Calu3 (cell line): Measurements from ENCODE around the gene ZSCAN16. TPM values are rescaled to one million over a fixed set of nuclear protein-coding genes. Genes with fewer than 3 reads are reported as not detected.

Source experiments
- BruUV-seq: library from RNA; stranded (reverse); fragments of 400-500 nt; replicated peaks from 2 replicates; lab custom pipeline; 2021; lab: Mats Ljungman, UMichigan
- CTCF ChIA-PET: fragments of 300-600 bp; sonication (Branson Sonifier 250); formaldehyde crosslinking; loops from one replicate; lab custom pipeline; 2022; ENCODE audit warnings: antibody characterized with exemption; lab: Charles Lee
- DNase-seq: peaks from one replicate; pipeline ENCODE4 v3.0.0; 2022
- H3K27ac Mint-ChIP-seq: one replicate; pipeline ENCODE4 v1.8.0; 2022; ENCODE audit warnings: mixed read lengths; ENCODE audit not compliant: unreplicated experiment
- H3K27me3 Mint-ChIP-seq: one replicate; pipeline ENCODE4 v1.8.0; 2022; ENCODE audit warnings: mixed read lengths; ENCODE audit not compliant: unreplicated experiment
- H3K36me3 Mint-ChIP-seq: one replicate; pipeline ENCODE4 v1.8.0; 2022; ENCODE audit warnings: mild to moderate bottlenecking, moderate library complexity, mixed read lengths; ENCODE audit not compliant: insufficient read depth, unreplicated experiment
- H3K4me1 Mint-ChIP-seq: one replicate; pipeline ENCODE4 v1.8.0; 2022; ENCODE audit warnings: mild to moderate bottlenecking, low read depth, mixed read lengths; ENCODE audit not compliant: unreplicated experiment
- H3K4me3 Mint-ChIP-seq: one replicate; pipeline ENCODE4 v1.8.0; 2022; ENCODE audit warnings: mild to moderate bottlenecking, low read depth, moderate library complexity, mixed read lengths; ENCODE audit not compliant: unreplicated experiment
- H3K9me3 Mint-ChIP-seq: one replicate; pipeline ENCODE4 v1.8.0; 2022; ENCODE audit warnings: low read depth, mixed read lengths; ENCODE audit not compliant: unreplicated experiment
- intact Hi-C: fragments of 100-400 bp; cut with micrococcal nuclease; formaldehyde crosslinking; loops from one replicate; pipeline ENCODE4 v1.10.0; 2022; ENCODE audit not compliant: unreplicated experiment
- total RNA-seq: library from RNA; stranded (reverse); gene quantifications from 2 replicates; pipeline ENCODE4 v1.2.3, GENCODE V29; 2022
- TF ChIP-seq, protein P1 (sequence below): fragments of 200-600 bp; IDR thresholded peaks from one replicate; pipeline ENCODE4 v1.8.0; 2022; ENCODE audit warnings: antibody characterized with exemption; ENCODE audit not compliant: unreplicated experiment

The ZSCAN16 gene
- total RNA-seq, 1 experiment from 2014 or later = 15.9 TPM

DNA sequence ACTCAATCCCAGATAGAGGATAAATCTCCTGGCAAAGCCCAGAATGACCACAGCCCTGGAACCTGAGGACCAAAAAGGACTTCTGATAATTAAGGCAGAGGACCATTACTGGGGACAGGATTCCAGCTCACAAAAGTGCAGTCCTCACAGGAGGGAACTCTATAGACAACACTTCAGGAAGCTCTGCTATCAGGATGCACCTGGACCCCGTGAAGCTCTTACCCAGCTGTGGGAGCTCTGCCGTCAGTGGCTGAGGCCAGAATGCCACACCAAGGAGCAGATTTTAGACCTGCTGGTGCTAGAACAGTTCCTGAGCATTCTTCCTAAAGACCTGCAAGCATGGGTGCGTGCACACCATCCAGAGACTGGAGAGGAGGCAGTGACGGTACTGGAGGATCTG is 992 bp downstream of the ZSCAN16 start:
- Mint-ChIP-seq H3K9me3 (no peaks in the 10 kb centered on the region), H3K36me3 (peaks cover 25% of the 10 kb centered on the region), H3K27me3 (no peaks in the 10 kb centered on the region), H3K4me3 (peak overlapping the region; percentile 85), H3K27ac (peak overlapping the region; percentile 48), H3K4me1 (peaks cover 22% of the 10 kb centered on the region)
- CTCF ChIA-PET = interaction anchor here (3.0 kb wide), 1 partner anchor 16 kb away, joined by 13 read pairs; the partner anchor contains the start of gene ZKSCAN8
- TF ChIP-seq, protein P1, sequence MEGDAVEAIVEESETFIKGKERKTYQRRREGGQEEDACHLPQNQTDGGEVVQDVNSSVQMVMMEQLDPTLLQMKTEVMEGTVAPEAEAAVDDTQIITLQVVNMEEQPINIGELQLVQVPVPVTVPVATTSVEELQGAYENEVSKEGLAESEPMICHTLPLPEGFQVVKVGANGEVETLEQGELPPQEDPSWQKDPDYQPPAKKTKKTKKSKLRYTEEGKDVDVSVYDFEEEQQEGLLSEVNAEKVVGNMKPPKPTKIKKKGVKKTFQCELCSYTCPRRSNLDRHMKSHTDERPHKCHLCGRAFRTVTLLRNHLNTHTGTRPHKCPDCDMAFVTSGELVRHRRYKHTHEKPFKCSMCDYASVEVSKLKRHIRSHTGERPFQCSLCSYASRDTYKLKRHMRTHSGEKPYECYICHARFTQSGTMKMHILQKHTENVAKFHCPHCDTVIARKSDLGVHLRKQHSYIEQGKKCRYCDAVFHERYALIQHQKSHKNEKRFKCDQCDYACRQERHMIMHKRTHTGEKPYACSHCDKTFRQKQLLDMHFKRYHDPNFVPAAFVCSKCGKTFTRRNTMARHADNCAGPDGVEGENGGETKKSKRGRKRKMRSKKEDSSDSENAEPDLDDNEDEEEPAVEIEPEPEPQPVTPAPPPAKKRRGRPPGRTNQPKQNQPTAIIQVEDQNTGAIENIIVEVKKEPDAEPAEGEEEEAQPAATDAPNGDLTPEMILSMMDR = no peak
- DNase-seq = no peak
- BruUV-seq = no TSS peak
- intact Hi-C loops = loop anchor here (10.0 kb wide), 1 partner anchor 459 kb away; a partner anchor contains a TSS

DNA sequence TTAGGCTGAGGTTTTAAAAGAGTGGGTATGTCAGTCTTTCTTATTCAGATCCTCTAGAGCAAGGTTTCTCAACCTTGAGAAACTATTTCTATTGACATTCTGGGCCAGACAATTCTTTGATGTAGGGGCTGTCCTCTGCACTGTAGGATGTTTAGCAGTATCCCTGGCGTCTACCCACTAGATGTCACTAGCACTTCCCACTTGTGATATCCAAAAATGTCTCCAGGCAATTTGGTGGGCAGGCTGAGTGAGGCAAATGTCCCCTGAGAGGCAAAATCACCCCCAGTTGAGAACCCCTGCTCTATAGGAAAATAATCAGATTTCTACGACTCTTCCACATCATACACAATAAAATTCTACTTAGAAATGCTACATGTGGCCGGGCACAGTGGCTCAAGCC is 9.6 kb downstream of the ZSCAN16 start:
- CTCF ChIA-PET = no interaction called here
- no peak overlapping the region for H3K27ac Mint-ChIP-seq

DNA sequence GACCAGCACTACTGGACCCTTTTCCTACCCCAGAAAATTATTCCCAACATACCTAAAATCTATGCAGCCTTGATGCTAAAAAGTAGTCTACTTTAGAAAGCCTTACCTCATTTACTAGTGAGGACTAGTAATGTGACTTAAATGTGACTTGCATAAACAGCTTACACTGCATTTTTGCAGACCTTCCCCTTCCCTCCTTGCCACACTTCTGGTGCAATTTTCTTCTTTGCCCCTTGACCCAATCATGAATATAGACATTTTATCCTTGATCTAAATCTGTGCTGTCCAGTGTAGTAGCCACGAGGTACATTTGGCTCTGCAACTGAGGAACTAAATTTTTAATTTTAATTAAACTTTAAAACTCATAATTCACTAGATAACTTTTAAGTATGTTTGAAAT is 10.3 kb downstream of the ZSCAN16 start:
- Mint-ChIP-seq H3K27me3 (no peaks in the 10 kb centered on the region), H3K36me3 (peaks cover 31% of the 10 kb centered on the region), H3K4me3 (no peak overlapping the region), H3K4me1 (peaks cover 23% of the 10 kb centered on the region), H3K9me3 (no peaks in the 10 kb centered on the region), H3K27ac (no peak overlapping the region)
- TF ChIP-seq, protein P1 = no peak
- DNase-seq = no peak
- intact Hi-C loops = loop anchor here (5.0 kb wide), 1 partner anchor 548 kb away; no protein-coding TSS in a partner anchor
- CTCF ChIA-PET = no interaction called here
- BruUV-seq = no TSS peak

More for the DNA sequence above, 9.6 kb downstream of the ZSCAN16 start:
- TF ChIP-seq, protein P1 = peak; percentile 26
- peak; percentile 40 for DNase-seq
- Mint-ChIP-seq H3K9me3 (no peaks in the 10 kb centered on the region), H3K4me1 (peaks cover 23% of the 10 kb centered on the region), H3K4me3 (no peak overlapping the region), H3K27me3 (no peaks in the 10 kb centered on the region), H3K36me3 (peaks cover 32% of the 10 kb centered on the region)
- intact Hi-C loops = no loop called here
- no TSS peak for BruUV-seq

DNA sequence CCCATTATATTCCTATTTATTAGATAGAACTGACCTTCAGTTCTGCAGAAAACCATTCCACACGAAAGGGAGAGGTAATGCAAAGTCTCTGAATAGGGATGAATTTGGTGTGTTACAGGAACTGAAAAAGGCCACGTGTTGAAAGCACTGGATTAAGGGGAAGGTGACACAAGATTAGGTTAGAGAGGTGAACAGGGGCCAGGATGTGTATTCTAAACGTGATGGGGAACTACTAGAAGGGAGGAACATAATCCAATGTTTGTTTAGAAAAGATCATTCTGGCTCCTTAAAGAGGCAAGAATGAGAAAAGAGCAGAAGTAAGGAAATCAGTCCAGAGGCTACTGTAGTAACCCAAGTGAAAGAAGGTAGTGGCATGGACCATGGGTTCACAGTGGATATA is 11.0 kb downstream of the ZSCAN16 start:
- no peak for DNase-seq
- CTCF ChIA-PET = interaction anchor here (2.8 kb wide), 1 partner anchor 220 kb away, joined by 8 read pairs; no protein-coding TSS in a partner anchor
- peaks cover 28% of the 10 kb centered on the region for H3K4me1 Mint-ChIP-seq
- peaks cover 25% of the 10 kb centered on the region for H3K36me3 Mint-ChIP-seq
- peak overlapping the region; percentile 93 for H3K27ac Mint-ChIP-seq
- H3K9me3 Mint-ChIP-seq = no peaks in the 10 kb centered on the region
- TF ChIP-seq, protein P1 = no peak
- H3K4me3 Mint-ChIP-seq = peak overlapping the region; percentile 97
- intact Hi-C loops = loop anchor here (5.0 kb wide), 1 partner anchor 547 kb away; no protein-coding TSS in a partner anchor
- BruUV-seq = no TSS peak
- no peaks in the 10 kb centered on the region for H3K27me3 Mint-ChIP-seq
